ENCODE results near the gene SMYD3.

The SMYD3 gene

DNA sequence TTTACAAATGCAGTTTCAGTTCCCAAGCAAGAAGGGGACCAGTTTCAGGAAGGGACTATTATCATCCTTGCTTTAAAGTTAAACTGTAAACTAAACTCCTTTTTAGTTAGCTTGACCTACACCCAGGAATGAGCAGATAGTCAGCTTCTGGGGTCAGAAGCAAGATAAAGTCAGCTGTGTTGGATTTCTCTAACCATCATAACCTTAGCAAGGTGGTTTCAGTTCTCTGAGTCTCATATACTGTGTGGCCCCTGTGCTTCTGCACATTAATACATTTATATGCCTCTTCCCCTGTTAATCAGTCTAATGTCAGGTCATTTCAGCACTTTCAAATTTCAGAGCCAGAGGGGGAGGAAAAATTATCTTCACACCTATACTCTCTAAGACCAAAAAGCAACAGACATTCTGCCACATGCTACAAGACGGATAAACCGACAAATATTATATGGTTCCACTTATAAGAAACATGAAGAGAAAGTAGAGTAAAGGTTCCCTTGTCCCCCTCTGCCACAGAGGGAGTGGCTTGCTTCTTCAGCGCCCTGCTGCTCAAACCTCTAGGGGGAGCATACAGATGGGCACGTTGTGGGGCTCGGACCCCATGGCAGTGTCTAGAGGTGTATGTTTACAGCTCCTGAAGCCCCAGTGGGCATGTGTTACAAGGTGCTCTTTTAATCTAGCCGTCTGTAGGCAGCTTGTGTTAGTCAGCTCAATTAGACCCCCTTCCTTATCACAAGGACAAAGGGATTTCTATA lies 89.1 kb downstream of the SMYD3 start:
- no peak for DNase-seq (ENCODE audit: low read depth in 1 of 2, low spot score in 1 of 2)

- no peak for DNase-seq (ENCODE audit: low read depth in 1 of 2, low spot score in 1 of 2)
Observed at GRCh38 chr1:246417152-246417812, 89.8 kb downstream of the SMYD3 start.

DNA sequence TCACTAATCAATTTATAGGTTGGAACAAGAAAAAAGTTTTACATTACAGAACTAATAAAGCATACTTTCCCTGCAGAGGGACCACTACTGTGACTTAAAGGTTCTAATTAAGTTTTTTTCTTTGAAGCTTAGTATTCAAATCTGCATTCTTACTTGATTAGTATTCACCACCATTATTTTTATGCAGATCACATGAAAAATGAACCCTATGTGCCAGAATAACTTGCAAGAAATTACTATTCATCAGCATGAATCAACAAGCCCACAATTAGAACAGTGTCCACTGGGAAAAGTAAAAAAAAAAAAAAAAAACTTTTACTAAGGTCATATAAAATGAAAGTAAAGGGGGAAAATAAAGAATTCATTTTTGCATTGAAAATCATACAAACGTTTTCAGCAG lies 90.8 kb downstream of the SMYD3 start:
- no peak for DNase-seq (ENCODE audit: low read depth in 1 of 2, low spot score in 1 of 2)

- no peak for DNase-seq (ENCODE audit: low read depth in 1 of 2, low spot score in 1 of 2)
Observed at GRCh38 chr1:246415028-246415427, 92.1 kb downstream of the SMYD3 start.

- DNase-seq (ENCODE audit: low read depth in 1 of 2, low spot score in 1 of 2), result no peak
Observed at GRCh38 chr1:246413430-246413829, 93.6 kb downstream of the SMYD3 start.

GRCh38 chr1:246404078-246404477 lies 103.0 kb downstream of the SMYD3 start:
- no peak for DNase-seq (ENCODE audit: low read depth in 1 of 2, low spot score in 1 of 2)

DNA sequence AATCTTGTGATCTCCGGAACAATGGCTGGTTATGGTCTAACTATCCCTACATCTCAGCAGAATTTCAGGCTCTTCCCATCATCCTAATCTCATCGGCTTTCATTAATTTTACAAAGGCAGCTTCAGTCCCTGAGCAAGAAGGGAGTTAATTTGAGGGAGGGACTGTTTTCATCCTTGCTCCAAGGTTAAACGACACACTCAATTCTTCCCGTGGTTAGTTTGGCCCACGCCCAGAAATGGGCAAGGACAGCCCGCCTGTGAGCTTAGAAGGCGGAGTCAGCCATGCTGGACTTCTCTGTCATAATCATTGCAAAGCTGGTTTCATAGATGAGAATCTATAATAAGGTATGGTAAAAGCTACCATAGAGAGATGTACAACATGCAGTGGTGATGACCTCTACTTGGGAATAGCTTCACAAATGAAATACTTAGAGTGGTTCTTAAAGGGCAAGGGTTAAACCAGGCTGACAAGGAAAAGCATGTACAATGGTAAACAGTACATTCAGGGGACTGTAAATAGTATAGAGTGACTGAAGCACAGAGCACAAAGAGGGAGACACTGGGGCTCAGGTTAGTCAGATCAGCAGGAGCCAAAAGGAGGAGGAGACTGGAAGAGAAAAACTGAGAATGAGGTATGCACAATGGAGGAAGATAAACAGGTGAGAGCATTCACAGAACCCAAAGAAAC lies 108.8 kb downstream of the SMYD3 start:
- no peak for DNase-seq (ENCODE audit: low read depth in 1 of 2, low spot score in 1 of 2)

DNA sequence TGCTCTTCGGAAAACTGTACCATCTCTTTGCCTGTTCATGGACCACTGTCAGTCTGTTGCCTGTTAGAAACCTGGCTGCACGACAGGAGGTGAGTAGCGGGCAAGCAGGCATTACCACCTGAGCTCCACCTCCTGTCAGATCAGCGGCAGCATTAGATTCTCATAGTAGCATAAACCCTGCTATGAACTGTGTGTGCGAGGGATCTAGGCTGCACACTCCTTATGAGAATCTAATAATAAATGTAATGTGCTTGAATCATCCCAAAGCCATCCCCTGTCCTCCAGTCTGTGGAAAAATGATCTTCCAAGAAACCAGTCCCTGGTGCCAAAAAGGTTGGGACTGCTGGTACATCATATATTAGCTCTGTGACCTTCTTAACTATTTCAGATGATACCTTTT lies 110.0 kb downstream of the SMYD3 start:
- no peak for DNase-seq (ENCODE audit: low read depth in 1 of 2, low spot score in 1 of 2)

- no peak for DNase-seq (ENCODE audit: low read depth in 1 of 2, low spot score in 1 of 2)
Observed at GRCh38 chr1:246396322-246396721, 110.8 kb downstream of the SMYD3 start.

DNA sequence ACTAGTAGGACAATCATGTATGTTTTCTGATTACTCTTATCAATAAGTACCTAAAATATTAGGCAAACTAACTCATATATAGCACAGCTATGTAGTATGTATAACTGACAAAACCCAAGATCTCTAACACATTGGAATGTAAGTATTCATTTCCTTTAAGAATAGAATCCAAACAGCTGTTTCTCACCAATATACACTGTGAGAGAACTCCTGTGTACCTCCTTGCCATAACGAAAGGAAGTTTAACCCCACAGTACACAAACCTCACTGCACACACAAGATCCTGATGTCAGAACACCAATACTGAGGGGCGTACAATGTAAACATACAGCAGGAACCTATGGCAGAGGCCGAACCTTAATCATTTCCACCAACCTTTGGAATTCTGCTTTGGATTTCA lies 113.0 kb downstream of the SMYD3 start:
- DNase-seq (ENCODE audit: low read depth in 1 of 2, low spot score in 1 of 2), result no peak

DNA sequence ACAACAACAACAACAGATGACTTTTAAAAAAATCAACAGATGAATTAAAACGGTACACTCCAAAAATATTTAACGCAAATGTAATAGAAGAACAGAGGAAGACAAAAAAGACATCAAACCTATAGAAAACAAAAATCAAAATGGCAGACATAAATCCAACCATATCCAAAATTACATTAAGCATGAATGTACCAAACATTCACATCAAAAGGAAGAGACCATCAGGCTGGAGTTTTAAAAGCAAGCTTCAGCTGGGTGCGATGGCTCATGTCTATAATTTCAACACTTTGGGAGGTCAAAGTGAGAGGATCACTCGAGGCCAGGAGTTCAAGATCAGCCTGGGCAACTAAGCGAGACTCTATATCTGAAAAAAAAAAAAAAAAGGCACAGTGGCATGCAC lies 116.2 kb downstream of the SMYD3 start:
- no peak for DNase-seq (ENCODE audit: low read depth in 1 of 2, low spot score in 1 of 2)

DNA sequence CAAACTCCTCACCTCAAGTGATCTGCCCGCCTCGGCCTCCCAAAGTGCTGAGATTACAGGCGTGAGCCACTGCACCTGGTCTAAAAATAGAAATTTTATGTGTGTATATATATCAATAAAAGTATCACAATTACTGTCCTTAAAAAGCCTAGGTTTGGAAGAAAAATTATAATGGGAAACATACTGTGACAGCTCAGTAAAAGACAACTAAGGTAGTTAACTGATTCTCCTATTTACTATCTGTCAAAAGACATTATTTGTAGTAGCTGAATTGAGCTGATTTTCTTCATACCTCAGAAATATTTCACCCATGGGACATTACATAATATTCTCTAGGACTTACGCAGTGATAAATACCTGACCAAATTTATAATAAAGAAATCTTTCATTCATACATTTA lies 122.5 kb downstream of the SMYD3 start:
- no peak for DNase-seq (ENCODE audit: low read depth in 1 of 2, low spot score in 1 of 2)

DNA sequence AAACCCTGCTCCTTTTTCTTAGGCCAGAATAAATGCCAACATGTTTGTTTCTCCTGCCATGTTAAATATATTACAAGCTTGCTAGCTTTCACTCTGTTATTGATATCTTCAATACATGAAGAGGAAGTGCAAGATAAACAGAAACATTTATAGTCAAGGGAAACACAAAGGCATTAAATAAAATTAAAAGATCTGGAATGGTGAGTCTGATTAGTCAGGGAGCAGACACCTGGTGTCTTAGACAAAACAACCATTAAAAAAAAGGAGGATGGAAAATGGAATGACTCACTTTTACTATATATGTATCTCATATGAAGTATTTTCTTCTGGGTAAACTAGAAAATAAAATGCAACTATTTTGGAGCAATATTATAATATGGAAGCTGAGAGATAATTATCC lies 123.3 kb downstream of the SMYD3 start:
- no peak for DNase-seq (ENCODE audit: low read depth in 1 of 2, low spot score in 1 of 2)

- DNase-seq (ENCODE audit: low read depth in 1 of 2, low spot score in 1 of 2), result no peak
Observed at GRCh38 chr1:246383239-246383589, 123.9 kb downstream of the SMYD3 start.

DNA sequence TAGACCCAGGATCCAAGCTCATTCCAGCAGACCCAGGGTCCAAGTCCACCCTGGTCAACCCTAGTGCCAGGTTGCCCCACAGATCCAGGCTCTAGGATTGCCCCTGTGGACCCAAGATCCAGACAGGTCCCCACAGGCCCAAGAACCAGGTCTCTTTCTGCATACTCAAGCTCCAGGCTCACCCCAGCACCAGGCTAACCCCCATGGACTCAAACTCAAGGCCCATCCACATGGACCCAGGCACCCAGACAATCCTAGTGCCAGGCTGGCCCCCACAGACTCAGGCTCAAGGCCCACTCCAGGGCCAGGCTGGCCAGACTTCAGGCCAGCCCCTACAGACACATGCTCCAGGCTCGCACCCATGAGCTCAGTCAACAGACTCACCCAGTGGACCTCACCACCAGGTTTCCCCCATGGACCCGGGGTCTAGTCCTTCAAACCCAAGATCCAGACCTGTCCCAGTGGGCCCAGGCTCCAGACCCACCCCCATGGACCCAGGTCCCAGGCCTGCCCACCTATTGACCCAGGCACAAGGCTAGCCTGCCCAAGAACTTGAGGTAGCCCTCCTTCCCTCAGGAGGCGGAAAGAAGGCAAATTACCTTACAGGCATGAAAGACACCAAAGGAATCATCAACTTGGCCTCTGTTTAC lies 124.4 kb downstream of the SMYD3 start:
- DNase-seq (ENCODE audit: low read depth in 1 of 2, low spot score in 1 of 2), result no peak

DNA sequence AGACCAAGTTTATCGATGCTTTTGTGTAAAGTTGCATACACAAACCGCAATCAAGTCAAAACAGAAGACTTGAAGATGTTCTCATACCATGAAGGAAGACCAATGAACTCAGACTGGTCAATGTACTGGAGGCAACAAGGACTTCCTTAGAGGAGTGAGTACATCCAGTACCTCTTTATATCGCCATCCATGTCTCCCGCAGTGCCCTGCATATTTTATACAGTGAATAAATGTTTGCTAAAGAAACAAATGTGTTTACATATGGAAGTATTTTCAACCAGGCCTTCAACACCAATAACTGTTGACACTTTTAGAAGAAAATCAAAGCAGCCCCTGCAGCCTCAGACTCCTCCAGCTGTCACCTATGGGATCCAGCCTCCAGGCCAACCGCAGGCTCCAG lies 125.6 kb downstream of the SMYD3 start:
- DNase-seq (ENCODE audit: low read depth in 1 of 2, low spot score in 1 of 2), result no peak

GRCh38 chr1:246377625-246378153 lies 129.4 kb downstream of the SMYD3 start:
- DNase-seq (ENCODE audit: low read depth in 1 of 2, low spot score in 1 of 2), result no peak

GRCh38 chr1:246373828-246374569 lies 133.1 kb downstream of the SMYD3 start:
- no peak for DNase-seq (ENCODE audit: low read depth in 1 of 2, low spot score in 1 of 2)

- DNase-seq (ENCODE audit: low read depth in 1 of 2, low spot score in 1 of 2), result no peak
Observed at GRCh38 chr1:246372559-246372958, 134.5 kb downstream of the SMYD3 start.

GRCh38 chr1:246367041-246367440 lies 140.0 kb downstream of the SMYD3 start:
- DNase-seq (ENCODE audit: low read depth in 1 of 2, low spot score in 1 of 2), result no peak

DNA sequence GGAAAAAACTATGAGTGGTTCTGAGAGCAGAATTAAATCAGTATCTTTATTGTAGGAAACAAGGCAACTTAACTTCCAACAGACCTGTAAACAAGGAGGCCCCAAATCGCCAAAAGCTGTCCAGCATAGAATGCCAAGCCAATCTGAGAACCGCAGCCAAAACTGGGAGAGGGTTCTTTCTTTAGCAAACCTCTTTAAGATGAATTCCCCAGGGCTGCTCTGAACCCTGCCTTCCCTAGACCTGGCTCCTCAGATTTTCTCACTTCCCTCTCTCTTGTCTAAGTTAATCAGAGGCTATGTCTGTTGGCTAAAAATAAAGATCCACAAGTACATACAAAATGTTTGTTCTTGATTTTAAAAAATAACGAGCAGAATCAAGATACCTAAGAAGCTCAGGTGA lies 141.4 kb downstream of the SMYD3 start:
- DNase-seq (ENCODE audit: low read depth in 1 of 2, low spot score in 1 of 2), result no peak

All from activated CD4-positive, alpha-beta T cell treated with anti-CD3 and anti-CD28 coated beads, Interleukin-2, amount 50 U/mL, for 24 hours (primary cell).